Transverse colon (tissue), 4 donors: Measurements from ENCODE around the gene C2orf49. TPM values are rescaled to one million over a fixed set of nuclear protein-coding genes. Genes with fewer than 3 reads are reported as not detected.

Source experiments
- DNase-seq: peaks from one replicate; pipeline ENCODE4 v3.0.0-alpha.2; 2019
- H3K27ac ChIP-seq, 4 donors: fragments of 200-600 bp; sonication (generic); 2 replicates each; pipeline ENCODE4 v1.5.1; 2016 to 2018; ENCODE audit warnings: inconsistent platforms in 4 of 4
- H3K27me3 ChIP-seq: fragments of 200-600 bp; sonication (generic); 2 replicates; pipeline ENCODE4 v1.5.1; 2017; ENCODE audit warnings: inconsistent platforms
- H3K36me3 ChIP-seq, 4 donors: fragments of 200-600 bp; sonication (generic); 2 replicates each; pipeline ENCODE4 v1.5.1; 2017 to 2019; ENCODE audit warnings: inconsistent platforms in 4 of 4
- H3K4me1 ChIP-seq, 4 donors: fragments of 200-600 bp; sonication (generic); 2 replicates each; pipeline ENCODE4 v1.5.1; 2017 to 2020; ENCODE audit warnings: inconsistent platforms in 4 of 4
- H3K4me3 ChIP-seq, 4 donors: fragments of 200-600 bp; sonication (generic); 1 replicate in 1 of 4; 2 replicates in 3 of 4; pipeline versions ENCODE4 v1.5.1 to v1.6.1; 2017 to 2019; ENCODE audit warnings: inconsistent platforms in 4 of 4
- H3K9me3 ChIP-seq, 2 donors: fragments of 200-600 bp; sonication (generic); 2 replicates each; pipeline ENCODE4 v1.5.1; 2017 to 2019; ENCODE audit warnings: inconsistent platforms in 2 of 2
- CTCF ChIP-seq, 5 experiments: fragments of 200-600 bp in 3 of 5; fragments of 450-650 bp in 2 of 5; sonication (generic) in 3 of 5; IDR thresholded peaks; 1 replicate in 2 of 5; 2 replicates in 3 of 5; pipeline ENCODE4 v1.5.1; 2016 to 2017; ENCODE audit warnings: antibody characterized with exemption in 5 of 5, inconsistent platforms in 3 of 5, mild to moderate bottlenecking in 2 of 5, moderate library complexity in 1 of 5
- EP300 ChIP-seq: sonication (generic); formaldehyde crosslinking; IDR thresholded peaks from one replicate; pipeline ENCODE4 v1.6.1; 2017; ENCODE audit warnings: antibody characterized with exemption, low read depth
- POLR2A ChIP-seq: fragments of 450-650 bp; IDR thresholded peaks from one replicate; pipeline ENCODE4 v1.6.1; 2016; ENCODE audit warnings: antibody characterized with exemption, mild to moderate bottlenecking, moderate library complexity
- POLR2AphosphoS5 ChIP-seq, 3 donors: sonication (generic); formaldehyde crosslinking; IDR thresholded peaks; one replicate each; pipeline ENCODE4 v1.6.1; 2016; ENCODE audit warnings: antibody characterized with exemption in 3 of 3
- WGBS, 2 donors: methylation state at CpG; one replicate each; pipeline ENCODE4 v1.1.5; 2018; ENCODE audit warnings: low coverage in 1 of 2; 5-methylcytosine and 5-hydroxymethylcytosine counted together
- in situ Hi-C, 4 donors: fragments of 200-750 bp; cut with MboI; loops; one replicate each; pipeline versions ENCODE4 v1.15.0 to v1.15.1; 2017; ENCODE audit warnings: low sequenced_read_pairs in 3 of 4, low pct_ligation_motif_present in 1 of 4, low pct_unique_long_range_greater_than_20kb in 1 of 4
- intact Hi-C: fragments of 100-400 bp; cut with DNase I; formaldehyde crosslinking; loops from one replicate; pipeline ENCODE4 v1.15.1; 2023; ENCODE audit warnings: low total_unique reads
- total RNA-seq, 4 donors: library from RNA; depleted of rRNA; stranded (reverse); fragments of >200 nt; gene quantifications; one replicate each; pipeline ENCODE4 v1.1.0, GENCODE V29; 2016

Gene C2orf49
- total RNA-seq, 4 donors from 2014 or later, result 1.8 to 17.6 (median 14.5) TPM

DNA sequence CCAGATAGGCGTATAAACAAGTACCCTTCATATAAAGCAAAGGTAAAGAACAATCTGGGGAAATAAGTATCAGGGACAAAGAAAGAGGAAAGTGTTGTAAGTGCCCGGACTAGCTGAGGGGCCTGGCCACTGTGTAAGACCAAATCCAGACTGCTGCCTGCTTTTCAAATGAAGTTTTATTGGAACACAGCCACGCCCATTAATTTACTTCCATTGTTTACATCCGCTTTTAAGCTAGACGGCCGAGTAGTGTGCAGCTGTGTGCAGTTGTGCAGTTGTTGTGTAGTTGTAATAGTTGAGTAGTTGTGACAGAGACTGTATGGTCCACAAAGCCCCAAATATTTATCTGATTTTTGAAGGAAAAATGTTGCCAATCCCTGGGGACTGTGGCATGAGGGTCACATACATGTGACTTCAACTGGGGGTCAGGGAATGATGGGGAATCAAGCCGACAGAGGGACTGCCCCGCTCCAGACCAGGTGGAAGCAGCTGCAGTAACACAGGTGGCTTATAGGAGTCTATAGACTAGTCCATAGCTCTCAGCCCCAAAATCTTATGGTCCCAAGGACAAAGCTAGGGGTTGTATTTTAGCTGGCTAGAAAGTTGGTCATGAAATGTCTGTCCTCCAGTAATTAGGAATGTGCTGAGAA lies 31.5 kb downstream of the C2orf49 start:
- H3K4me1 ChIP-seq, result peaks cover 7 to 35% (median 18%) of the 10 kb centered on the region in 4 donors
- H3K36me3 ChIP-seq, result peaks cover 0 to 18% (median 1%) of the 10 kb centered on the region in 4 donors
- peak overlapping the region in 2 of 4 donors; percentile 6 to 55 for H3K27ac ChIP-seq
- in situ Hi-C loops, result loop anchor here in 1 of 4 donors (10.0 kb wide), 1 partner anchor 136 kb away; no protein-coding TSS in a partner anchor
- no peak for DNase-seq
- no peaks in the 10 kb centered on the region for H3K27me3 ChIP-seq
- H3K9me3 ChIP-seq, result no peaks in the 10 kb centered on the region
- intact Hi-C loops, result no loop called here
- H3K4me3 ChIP-seq, result no peak overlapping the region
- TF ChIP-seq POLR2A, result no peak
- TF ChIP-seq EP300, result no peak
- no peak for TF ChIP-seq POLR2AphosphoS5 (IDR thresholded peaks at IDR 0.05)
- no peak for TF ChIP-seq CTCF (IDR thresholded peaks at IDR 0.05)
- WGBS, 2 donors, result 19 to 42% methylated on average over 5 to 8 of the region's 8 CpGs

DNA sequence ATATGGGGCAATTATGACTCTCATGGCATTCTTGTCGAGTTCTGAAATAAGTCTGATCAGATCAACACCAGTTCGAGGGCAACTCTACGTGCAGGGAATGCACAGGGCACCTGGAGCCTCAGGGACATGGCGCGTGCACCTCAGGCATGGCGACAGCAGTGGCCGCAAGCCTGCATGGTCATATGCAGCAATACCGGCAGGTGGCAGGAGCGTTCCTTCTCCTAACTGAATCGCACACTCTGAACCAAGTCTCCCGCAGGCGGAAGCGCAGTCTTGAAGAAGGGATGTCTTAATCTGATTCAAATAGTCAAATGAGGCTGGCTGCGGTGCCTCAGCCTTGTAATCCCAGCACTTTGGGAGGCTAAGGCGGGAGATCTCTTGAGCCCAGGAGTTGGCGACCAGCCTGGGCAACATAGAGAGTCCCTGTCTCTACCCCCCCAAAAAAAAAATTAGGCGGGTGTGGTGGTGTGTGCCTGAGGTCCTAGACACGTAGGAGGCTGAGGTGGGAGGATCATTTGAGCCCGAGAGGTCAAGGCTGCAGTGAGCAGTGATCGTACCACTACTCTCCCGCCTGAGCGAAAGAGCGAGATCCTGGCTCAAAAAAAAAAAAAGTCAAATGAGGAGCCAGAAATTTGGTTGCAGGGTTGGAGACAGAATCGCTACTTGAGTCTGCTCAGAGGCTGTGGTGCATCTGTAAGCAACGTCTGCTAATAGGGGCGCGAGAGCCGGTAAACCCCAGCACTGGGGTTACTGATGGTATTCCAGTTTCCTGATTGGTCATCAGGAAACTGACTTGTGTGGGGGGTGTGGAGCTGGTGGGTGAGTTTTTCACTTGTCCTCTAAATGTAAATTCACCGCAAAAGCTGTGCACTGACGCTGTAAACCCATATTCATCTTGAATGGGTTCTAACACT lies 32.7 kb downstream of the C2orf49 start:
- TF ChIP-seq POLR2A (no peak), EP300 (no peak), CTCF (IDR thresholded peaks at IDR 0.05) (peak; percentile 86 to 97 (median 90)), POLR2AphosphoS5 (IDR thresholded peaks at IDR 0.05) (peak in 2 of 3 donors; percentile 36 to 50)
- Histone ChIP-seq H3K27me3 (no peaks in the 10 kb centered on the region), H3K4me3 (no peak overlapping the region), H3K36me3 (peaks cover 0 to 16% (median 1%) of the 10 kb centered on the region in 4 donors), H3K4me1 (peaks cover 11 to 40% (median 24%) of the 10 kb centered on the region in 4 donors), H3K27ac (peak overlapping the region; percentile 35 to 55 (median 44)), H3K9me3 (no peaks in the 10 kb centered on the region)
- intact Hi-C loops, result loop anchor here (2.0 kb wide), 1 partner anchor 151 kb away; no protein-coding TSS in a partner anchor
- DNase-seq, result peak; percentile 92
- WGBS, 2 donors, result 39 to 41% methylated on average over 14 to 30 of the region's 30 CpGs
- in situ Hi-C loops, result loop anchor here (5.0 to 10.0 kb wide), 3 partner anchors 135 to 155 kb away; no protein-coding TSS in a partner anchor

DNA sequence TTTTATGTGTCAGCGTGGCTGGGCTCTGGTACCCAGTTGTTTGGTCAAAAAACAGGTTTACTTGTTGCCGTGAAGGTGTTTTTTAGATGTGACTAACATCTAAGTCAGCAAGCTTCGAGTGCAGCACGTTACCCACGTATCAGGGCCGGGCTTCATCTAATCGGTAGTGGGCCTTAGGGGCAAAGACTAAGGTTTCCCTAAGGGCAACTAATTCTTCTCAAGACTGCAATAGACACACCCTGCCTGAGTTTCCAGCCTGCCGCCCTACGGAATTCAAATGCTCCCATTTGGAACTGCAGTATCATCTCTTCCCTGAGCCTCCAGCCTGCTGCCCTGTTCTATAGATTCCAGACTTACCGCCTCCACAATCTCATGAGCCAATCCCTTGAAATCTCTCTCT lies 33.8 kb downstream of the C2orf49 start:
- peaks cover 0 to 10% (median 1%) of the 10 kb centered on the region in 4 donors for H3K36me3 ChIP-seq
- 89 to 93% methylated on average over 4 to 10 of the region's 10 CpGs for WGBS, 2 donors
- H3K4me3 ChIP-seq, result no peak overlapping the region
- H3K27ac ChIP-seq, result peak overlapping the region; percentile 20 to 55 (median 44)
- H3K27me3 ChIP-seq, result no peaks in the 10 kb centered on the region
- H3K9me3 ChIP-seq, result no peaks in the 10 kb centered on the region
- no peak for TF ChIP-seq POLR2AphosphoS5 (IDR thresholded peaks at IDR 0.05)
- no peak for TF ChIP-seq POLR2A
- TF ChIP-seq CTCF (IDR thresholded peaks at IDR 0.05), result no peak
- no peak for TF ChIP-seq EP300
- H3K4me1 ChIP-seq, result peaks cover 11 to 40% (median 24%) of the 10 kb centered on the region in 4 donors
- in situ Hi-C loops, result loop anchor here in 3 of 4 donors (5.0 to 10.0 kb wide), 2 partner anchors 146 to 154 kb away; no protein-coding TSS in a partner anchor
- intact Hi-C loops, result loop anchor here (2.0 kb wide), 1 partner anchor 150 kb away; no protein-coding TSS in a partner anchor
- no peak for DNase-seq
